Ovary (tissue), 3 donors: ENCODE results near the gene PPP4R1.

Experiments
- CTCF ChIP-seq, 3 donors: fragments of 450-650 bp in 2 of 3; fragments of 200-600 bp in 1 of 3; IDR thresholded peaks; one replicate each; pipeline versions ENCODE4 v1.5.1 to v1.8.0; 2016 to 2022; ENCODE audit warnings: antibody characterized with exemption in 3 of 3, mild to moderate bottlenecking in 1 of 3
- POLR2A ChIP-seq: fragments of 450-650 bp; IDR thresholded peaks from one replicate; pipeline ENCODE4 v1.6.1; 2017; ENCODE audit warnings: antibody characterized with exemption, mild to moderate bottlenecking, moderate library complexity
- donor health status: DM: no; HTN: no; CAD: no.

GRCh38 chr18:9539283-9539682 lies 75.1 kb downstream of the PPP4R1 start:
- TF ChIP-seq CTCF (IDR thresholded peaks at IDR 0.05) (no peak), POLR2A (no peak)
